ENCODE data around the gene ASB13. TPM values are rescaled to one million over a fixed set of nuclear protein-coding genes. Genes with fewer than 3 reads are reported as not detected.

The ASB13 gene
- total and polyA plus RNA-seq, 2 experiments from 2014 or later: 11.6 to 20.2 TPM

GRCh38 chr10:5620223-5620721 lies 46.1 kb downstream of the ASB13 start (continued):
- no peak for TF ChIP-seq EZH2phosphoT487 (IDR thresholded peaks at IDR 0.05; ENCODE audit: unreplicated experiment)

- no peaks in the 10 kb centered on the region for H3K36me3 ChIP-seq (ENCODE audit: insufficient read depth)
- ATAC-seq: peak; percentile 13; the same call in 2 of the 3 replicates
- no peak overlapping the region for H3K4me2 ChIP-seq
- no peak for TF ChIP-seq POLR2AphosphoS5 (IDR thresholded peaks at IDR 0.05; ENCODE audit: low read depth)
- no peak for TF ChIP-seq ZNF114 (CRISPR knock-in tag; IDR thresholded peaks at IDR 0.05)
- no peak for TF ChIP-seq ZNF331 (CRISPR knock-in tag; IDR thresholded peaks at IDR 0.05; ENCODE audit: low read depth)
- TF ChIP-seq ETS1 (IDR thresholded peaks at IDR 0.05): no peak
- no peak for TF ChIP-seq JUNB (IDR thresholded peaks at IDR 0.05; ENCODE audit: unreplicated experiment)
- no peak for TF ChIP-seq STAT1 (IDR thresholded peaks at IDR 0.05; ENCODE audit: unreplicated experiment)
- TF ChIP-seq, protein P1, sequence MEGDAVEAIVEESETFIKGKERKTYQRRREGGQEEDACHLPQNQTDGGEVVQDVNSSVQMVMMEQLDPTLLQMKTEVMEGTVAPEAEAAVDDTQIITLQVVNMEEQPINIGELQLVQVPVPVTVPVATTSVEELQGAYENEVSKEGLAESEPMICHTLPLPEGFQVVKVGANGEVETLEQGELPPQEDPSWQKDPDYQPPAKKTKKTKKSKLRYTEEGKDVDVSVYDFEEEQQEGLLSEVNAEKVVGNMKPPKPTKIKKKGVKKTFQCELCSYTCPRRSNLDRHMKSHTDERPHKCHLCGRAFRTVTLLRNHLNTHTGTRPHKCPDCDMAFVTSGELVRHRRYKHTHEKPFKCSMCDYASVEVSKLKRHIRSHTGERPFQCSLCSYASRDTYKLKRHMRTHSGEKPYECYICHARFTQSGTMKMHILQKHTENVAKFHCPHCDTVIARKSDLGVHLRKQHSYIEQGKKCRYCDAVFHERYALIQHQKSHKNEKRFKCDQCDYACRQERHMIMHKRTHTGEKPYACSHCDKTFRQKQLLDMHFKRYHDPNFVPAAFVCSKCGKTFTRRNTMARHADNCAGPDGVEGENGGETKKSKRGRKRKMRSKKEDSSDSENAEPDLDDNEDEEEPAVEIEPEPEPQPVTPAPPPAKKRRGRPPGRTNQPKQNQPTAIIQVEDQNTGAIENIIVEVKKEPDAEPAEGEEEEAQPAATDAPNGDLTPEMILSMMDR (conservative IDR thresholded peaks at IDR 0.05; ENCODE audit: low read depth in 2 of 2): no peak
- TF ChIP-seq, protein P2, sequence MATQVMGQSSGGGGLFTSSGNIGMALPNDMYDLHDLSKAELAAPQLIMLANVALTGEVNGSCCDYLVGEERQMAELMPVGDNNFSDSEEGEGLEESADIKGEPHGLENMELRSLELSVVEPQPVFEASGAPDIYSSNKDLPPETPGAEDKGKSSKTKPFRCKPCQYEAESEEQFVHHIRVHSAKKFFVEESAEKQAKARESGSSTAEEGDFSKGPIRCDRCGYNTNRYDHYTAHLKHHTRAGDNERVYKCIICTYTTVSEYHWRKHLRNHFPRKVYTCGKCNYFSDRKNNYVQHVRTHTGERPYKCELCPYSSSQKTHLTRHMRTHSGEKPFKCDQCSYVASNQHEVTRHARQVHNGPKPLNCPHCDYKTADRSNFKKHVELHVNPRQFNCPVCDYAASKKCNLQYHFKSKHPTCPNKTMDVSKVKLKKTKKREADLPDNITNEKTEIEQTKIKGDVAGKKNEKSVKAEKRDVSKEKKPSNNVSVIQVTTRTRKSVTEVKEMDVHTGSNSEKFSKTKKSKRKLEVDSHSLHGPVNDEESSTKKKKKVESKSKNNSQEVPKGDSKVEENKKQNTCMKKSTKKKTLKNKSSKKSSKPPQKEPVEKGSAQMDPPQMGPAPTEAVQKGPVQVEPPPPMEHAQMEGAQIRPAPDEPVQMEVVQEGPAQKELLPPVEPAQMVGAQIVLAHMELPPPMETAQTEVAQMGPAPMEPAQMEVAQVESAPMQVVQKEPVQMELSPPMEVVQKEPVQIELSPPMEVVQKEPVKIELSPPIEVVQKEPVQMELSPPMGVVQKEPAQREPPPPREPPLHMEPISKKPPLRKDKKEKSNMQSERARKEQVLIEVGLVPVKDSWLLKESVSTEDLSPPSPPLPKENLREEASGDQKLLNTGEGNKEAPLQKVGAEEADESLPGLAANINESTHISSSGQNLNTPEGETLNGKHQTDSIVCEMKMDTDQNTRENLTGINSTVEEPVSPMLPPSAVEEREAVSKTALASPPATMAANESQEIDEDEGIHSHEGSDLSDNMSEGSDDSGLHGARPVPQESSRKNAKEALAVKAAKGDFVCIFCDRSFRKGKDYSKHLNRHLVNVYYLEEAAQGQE (IDR thresholded peaks at IDR 0.05; ENCODE audit: unreplicated experiment): no peak
- TF ChIP-seq NANOG (IDR thresholded peaks at IDR 0.05; ENCODE audit: borderline replicate concordance): no peak
- no peak for TF ChIP-seq ZNF462 (CRISPR knock-in tag; IDR thresholded peaks at IDR 0.05)
- no peak overlapping the region for H3K27ac ChIP-seq (ENCODE audit: low read depth)
- no peak overlapping the region for H3K27ac Mint-ChIP-seq
- no peaks in the 10 kb centered on the region for H3K9me3 Mint-ChIP-seq
- H3F3A ChIP-seq (replicated peaks; ENCODE audit: low read depth): no peaks in the 10 kb centered on the region
- peak overlapping the region; percentile 43; the same call in 1 of the 2 replicates for H2AFZ ChIP-seq
- no peaks in the 10 kb centered on the region for H4K20me1 ChIP-seq (replicated peaks; ENCODE audit: insufficient read depth)
- peaks cover 5% of the 10 kb centered on the region for H3K27me3 Mint-ChIP-seq (ENCODE audit: insufficient read depth, low read depth, poor library complexity)
- H3K4me1 Mint-ChIP-seq: peaks cover 6% of the 10 kb centered on the region; the same call in 2 of the 3 replicates
- no peaks in the 10 kb centered on the region for H3K79me2 ChIP-seq (replicated peaks; ENCODE audit: insufficient read depth)
- no peak overlapping the region; the same call in 2 of the 3 replicates for H3K4me3 Mint-ChIP-seq
- no peaks in the 10 kb centered on the region for H3K4me1 ChIP-seq (ENCODE audit: insufficient read depth)
- H3K4me3 ChIP-seq: no peak overlapping the region
- no peak for DNase-seq (ENCODE audit: low spot score)
- no peaks in the 10 kb centered on the region for H3K36me3 Mint-ChIP-seq (ENCODE audit: low read depth)
- no peaks in the 10 kb centered on the region for H3K27me3 ChIP-seq (ENCODE audit: insufficient read depth)
- no peaks in the 10 kb centered on the region for H3K9me2 ChIP-seq (ENCODE audit: insufficient read depth)
Measured at GRCh38 chr10:5619362-5620211, 46.8 kb downstream of the ASB13 start.

Data from GM23338 (cell line).